IMR-90 (cell line): ENCODE measurements around the gene SLC9A2. TPM values are rescaled to one million over a fixed set of nuclear protein-coding genes. Genes with fewer than 3 reads are reported as not detected.

Experiments used
- ATAC-seq: fragments of 200-7000 bp; cut with Tn5 transposase; 2 replicates; pipeline ENCODE4 v1.9.1; 2020; ENCODE audit warnings: low read depth, mild to moderate bottlenecking, moderate library complexity
- BruUV-seq: library from RNA; stranded (reverse); fragments of 400-500 nt; replicated peaks from 2 replicates; lab custom pipeline; 2021; lab: Mats Ljungman, UMichigan
- CTCF ChIA-PET: fragments of 300-600 bp; formaldehyde crosslinking; extraction: SDS; loops from one replicate; lab custom pipeline; 2021; ENCODE audit warnings: antibody characterized with exemption; lab: Yijun Ruan, JAX
- POLR2A ChIA-PET: fragments of 300-600 bp; sonication (Branson Sonifier 250); formaldehyde crosslinking; loops from one replicate; lab custom pipeline; 2022; ENCODE audit warnings: antibody characterized with exemption; ENCODE audit not compliant: unreplicated experiment; lab: Charles Lee
- DNase-seq: peaks from one replicate; pipeline ENCODE4 v3.0.0; 2013
- H2AFZ ChIP-seq: replicated peaks from 2 replicates; pipeline ENCODE3; 2013; ENCODE audit warnings: low read length, mild to moderate bottlenecking; ENCODE audit not compliant: poor library complexity
- H2AK5ac ChIP-seq: 2 replicates; pipeline ENCODE4 v1.6.1; 2013; ENCODE audit warnings: low read depth, low read length, inconsistent platforms
- H2AK9ac ChIP-seq: replicated peaks from 2 replicates; pipeline ENCODE3; 2013; ENCODE audit warnings: mild to moderate bottlenecking, low read depth, low read length, moderate library complexity; ENCODE audit not compliant: poor library complexity
- H2BK120ac ChIP-seq: 2 replicates; pipeline ENCODE4 v1.6.1; 2013; ENCODE audit warnings: low read depth, low read length, inconsistent platforms
- H2BK15ac ChIP-seq: 3 replicates; pipeline ENCODE4 v1.6.1; 2013; ENCODE audit warnings: low read depth, low read length, inconsistent platforms
- H2BK20ac ChIP-seq: 2 replicates; pipeline ENCODE4 v1.6.1; 2013; ENCODE audit warnings: low read depth, mild to moderate bottlenecking, inconsistent platforms, low read length, moderate library complexity
- H2BK5ac ChIP-seq: 2 replicates; pipeline ENCODE4 v1.6.1; 2013; ENCODE audit warnings: mild to moderate bottlenecking, low read depth, low read length, inconsistent platforms; ENCODE audit not compliant: poor library complexity, severe bottlenecking
- H3K14ac ChIP-seq: replicated peaks from 2 replicates; pipeline ENCODE4 v1.6.1; 2013; ENCODE audit warnings: low read depth, low read length, inconsistent platforms
- H3K18ac ChIP-seq: 2 replicates; pipeline ENCODE4 v1.6.1; 2013; ENCODE audit warnings: low read depth, low read length, control low read depth
- H3K23ac ChIP-seq: 2 replicates; pipeline ENCODE4 v1.6.1; 2013; ENCODE audit warnings: low read depth, low read length, inconsistent platforms
- H3K27ac ChIP-seq: 2 replicates; pipeline ENCODE4 v1.5.1; 2013; ENCODE audit warnings: mild to moderate bottlenecking, control low read depth, low read length; ENCODE audit not compliant: insufficient read depth
- H3K27me3 ChIP-seq: 2 replicates; pipeline ENCODE4 v1.6.1; 2013; ENCODE audit warnings: low read length; ENCODE audit not compliant: control insufficient read depth, insufficient read depth
- H3K36me3 ChIP-seq: 2 replicates; pipeline ENCODE4 v1.6.1; 2013; ENCODE audit warnings: low read length, mixed read lengths; ENCODE audit not compliant: control insufficient read depth, insufficient read depth
- H3K4ac ChIP-seq: 2 replicates; pipeline ENCODE4 v1.6.1; 2013; ENCODE audit warnings: low read depth, low read length, inconsistent platforms
- H3K4me1 ChIP-seq: 2 replicates; pipeline ENCODE4 v1.6.1; 2013; ENCODE audit warnings: low read length, mixed read lengths; ENCODE audit not compliant: control insufficient read depth, insufficient read depth
- H3K4me2 ChIP-seq: 2 replicates; pipeline ENCODE4 v1.6.1; 2013; ENCODE audit warnings: low read depth, mild to moderate bottlenecking, control low read depth, low read length, moderate library complexity
- H3K4me3 ChIP-seq: 2 replicates; pipeline ENCODE4 v1.5.1; 2013; ENCODE audit warnings: low read depth, mild to moderate bottlenecking, control low read depth, low read length, moderate library complexity; ENCODE audit not compliant: insufficient read depth
- H3K56ac ChIP-seq: 2 replicates; pipeline ENCODE4 v1.6.1; 2013; ENCODE audit warnings: low read length, inconsistent platforms; ENCODE audit not compliant: insufficient read depth; ENCODE audit errors: extremely low read depth
- H3K79me1 ChIP-seq, 2 experiments: 2 replicates each; pipeline ENCODE4 v1.6.1; 2013; ENCODE audit warnings: low read length in 2 of 2, inconsistent platforms in 1 of 2, low read depth in 1 of 2
- H3K9ac ChIP-seq: 2 replicates; pipeline ENCODE4 v1.6.1; 2013; ENCODE audit warnings: low read depth, low read length, control low read depth
- H3K9me1 ChIP-seq: 2 replicates; pipeline ENCODE4 v1.6.1; 2013; ENCODE audit warnings: low read length, inconsistent platforms; ENCODE audit not compliant: insufficient read depth
- H3K9me3 ChIP-seq: 2 replicates; pipeline ENCODE4 v1.6.1; 2013; ENCODE audit warnings: low read length; ENCODE audit not compliant: control insufficient read depth, insufficient read depth
- H4K20me1 ChIP-seq: 2 replicates; pipeline ENCODE4 v1.6.1; 2013; ENCODE audit warnings: low read length, inconsistent platforms; ENCODE audit not compliant: insufficient read depth
- H4K5ac ChIP-seq: 2 replicates; pipeline ENCODE4 v1.6.1; 2013; ENCODE audit warnings: mild to moderate bottlenecking, low read depth, low read length, control low read depth
- H4K8ac ChIP-seq, 2 experiments: 2 replicates each; pipeline ENCODE4 v1.6.1; 2013; ENCODE audit warnings: low read depth in 2 of 2, low read length in 2 of 2, control low read depth in 1 of 2, inconsistent platforms in 1 of 2
- H4K91ac ChIP-seq: 2 replicates; pipeline ENCODE4 v1.6.1; 2013; ENCODE audit warnings: low read depth, low read length, inconsistent platforms; ENCODE audit not compliant: insufficient read depth
- BHLHE40 ChIP-seq: fragments of 150-350 bp; IDR thresholded peaks from 2 replicates; pipeline ENCODE4 v1.6.1; 2016; ENCODE audit warnings: mild to moderate bottlenecking, low read depth, low read length
- CEBPB ChIP-seq: IDR thresholded peaks from 2 replicates; pipeline ENCODE4 v1.6.1; 2012; ENCODE audit warnings: low read depth, low read length, improper control_type of control experiment
- CHD1 ChIP-seq: IDR thresholded peaks from 2 replicates; pipeline ENCODE4 v1.6.1; 2012; ENCODE audit warnings: low read depth, low read length, improper control_type of control experiment
- CTCF ChIP-seq: conservative IDR thresholded peaks from 2 replicates; pipeline ENCODE4 v1.5.1; 2012; ENCODE audit warnings: mild to moderate bottlenecking, low read depth, low read length, improper control_type of control experiment
- ELK1 ChIP-seq: fragments of 150-350 bp; IDR thresholded peaks from 2 replicates; pipeline ENCODE4 v1.6.1; 2016; ENCODE audit warnings: low read depth, mild to moderate bottlenecking, low read length, moderate library complexity, borderline replicate concordance
- FOS ChIP-seq: fragments of 150-350 bp; IDR thresholded peaks from 2 replicates; pipeline ENCODE4 v1.6.1; 2016; ENCODE audit warnings: low read depth, low read length
- MAFK ChIP-seq: IDR thresholded peaks from 2 replicates; pipeline ENCODE4 v1.6.1; 2012; ENCODE audit warnings: low read depth, low read length, improper control_type of control experiment
- MAZ ChIP-seq: IDR thresholded peaks from 2 replicates; pipeline ENCODE4 v1.6.1; 2012; ENCODE audit warnings: low read depth, mild to moderate bottlenecking, low read length, improper control_type of control experiment, moderate library complexity, borderline replicate concordance
- MXI1 ChIP-seq: IDR thresholded peaks from 2 replicates; pipeline ENCODE4 v1.6.1; 2012; ENCODE audit warnings: low read depth, mild to moderate bottlenecking, low read length, moderate library complexity, borderline replicate concordance
- NFE2L2 ChIP-seq: fragments of 150-350 bp; IDR thresholded peaks from 2 replicates; pipeline ENCODE4 v1.6.1; 2016; ENCODE audit warnings: low read depth, mild to moderate bottlenecking, low read length
- POLR2A ChIP-seq: IDR thresholded peaks from 2 replicates; pipeline ENCODE4 v1.6.1; 2012; ENCODE audit warnings: mild to moderate bottlenecking, low read depth, low read length
- RAD21 ChIP-seq: IDR thresholded peaks from 2 replicates; pipeline ENCODE4 v1.6.1; 2012; ENCODE audit warnings: low read length, improper control_type of control experiment
- RCOR1 ChIP-seq: IDR thresholded peaks from 2 replicates; pipeline ENCODE4 v1.6.1; 2012; ENCODE audit warnings: mild to moderate bottlenecking, low read length, improper control_type of control experiment; ENCODE audit not compliant: insufficient replicate concordance
- RFX5 ChIP-seq: IDR thresholded peaks from 2 replicates; pipeline ENCODE4 v1.8.0; 2012; ENCODE audit warnings: low read depth, mild to moderate bottlenecking, low read length, moderate library complexity
- SMC3 ChIP-seq: fragments of 150-350 bp; IDR thresholded peaks from 2 replicates; pipeline ENCODE4 v1.6.1; 2016; ENCODE audit warnings: low read depth, mild to moderate bottlenecking, antibody characterized with exemption, low read length, moderate library complexity
- WGBS, 2 experiments: methylation state at CpG; one replicate each; pipeline versions ENCODE4 v1.1.5 to v1.1.7; 2013; ENCODE audit warnings: missing lambda C conversion rate in 2 of 2; ENCODE audit not compliant: insufficient read length in 1 of 2; ENCODE audit errors: extremely low coverage in 2 of 2; 5-methylcytosine and 5-hydroxymethylcytosine counted together
- dilution Hi-C: fragments of 300-500 bp; cut with HindIII; formaldehyde crosslinking; loops from one replicate; pipeline ENCODE4 v1.14.3; 2018; ENCODE audit warnings: low sequenced_read_pairs; ENCODE audit not compliant: unreplicated experiment
- in situ Hi-C: fragments of 300-500 bp; cut with MboI; formaldehyde crosslinking; loops from 3 replicates; pipeline ENCODE4 v1.14.3; 2019; ENCODE audit warnings: low sequenced_read_pairs, inconsistent platforms, mixed read lengths
- intact Hi-C: fragments of 100-400 bp; cut with micrococcal nuclease; formaldehyde crosslinking; loops from 2 replicates; pipeline ENCODE4 v1.10.0; 2022
- polyA plus RNA-seq, 3 experiments: library from polyadenylated mRNA; depleted of rRNA; stranded (reverse); fragments of >200 nt; gene quantifications; 2 replicates each; pipeline ENCODE4 v1.2.3, GENCODE V29; 2012; ENCODE audit warnings: low replicate concordance in 1 of 3
- total RNA-seq: library from RNA; depleted of rRNA; stranded (reverse); fragments of >200 nt; gene quantifications from 2 replicates; pipeline ENCODE4 v1.2.3, GENCODE V29; 2012
- TF ChIP-seq, protein P1 (sequence below): fragments of 150-350 bp; IDR thresholded peaks from 2 replicates; pipeline ENCODE4 v1.6.1; 2017; ENCODE audit warnings: mild to moderate bottlenecking, antibody characterized with exemption, low read length, low read depth

Gene SLC9A2
- total and polyA plus RNA-seq, 2 of the 4 experiments (the other 2 are of a cell fraction): not detected

GRCh38 chr2:102578376-102578775 is 41.0 kb upstream of the SLC9A2 start:
- no peak overlapping the region for H3K14ac ChIP-seq
- no peaks in the 10 kb centered on the region for H3K4me1 ChIP-seq
- no peak overlapping the region for H3K18ac ChIP-seq
- no peaks in the 10 kb centered on the region for H4K20me1 ChIP-seq
- H3K4me3 ChIP-seq: no peak overlapping the region
- H3K36me3 ChIP-seq: no peaks in the 10 kb centered on the region
- H2BK15ac ChIP-seq: no peak overlapping the region
- H2BK20ac ChIP-seq: no peak overlapping the region
- H3K9me3 ChIP-seq: no peaks in the 10 kb centered on the region
- H3K27me3 ChIP-seq: no peaks in the 10 kb centered on the region
- H3K23ac ChIP-seq: no peak overlapping the region
- H2AK5ac ChIP-seq: no peak overlapping the region
- ChIA-PET POLR2A (no interaction called here), CTCF (interaction anchor here (0.6 to 0.7 kb wide), 2 partner anchors 8 to 339 kb away, joined by 3 read pairs; no protein-coding TSS in a partner anchor)
- no peak overlapping the region for H3K56ac ChIP-seq
- H3K27ac ChIP-seq: no peak overlapping the region
- H3K4me2 ChIP-seq: no peak overlapping the region
- H3K9me1 ChIP-seq: no peaks in the 10 kb centered on the region
- DNase-seq (no peak), ATAC-seq (no peak)
- no CpG with 5 or more reads among the region's 2 CpGs for WGBS, 2 experiments
- no peak overlapping the region for H2AK9ac ChIP-seq
- H2AFZ ChIP-seq: no peak overlapping the region
- no peak overlapping the region for H4K8ac ChIP-seq
- intact Hi-C loops: no loop called here
- H2BK5ac ChIP-seq: no peak overlapping the region
- no peak overlapping the region for H3K9ac ChIP-seq
- H3K79me1 ChIP-seq: no peaks in the 10 kb centered on the region
- TF ChIP-seq FOS: no peak
- no peak for TF ChIP-seq MAZ
- TF ChIP-seq CHD1: no peak
- no peak for TF ChIP-seq MAFK
- TF ChIP-seq ELK1: no peak
- TF ChIP-seq SMC3: no peak
- TF ChIP-seq, protein P1, sequence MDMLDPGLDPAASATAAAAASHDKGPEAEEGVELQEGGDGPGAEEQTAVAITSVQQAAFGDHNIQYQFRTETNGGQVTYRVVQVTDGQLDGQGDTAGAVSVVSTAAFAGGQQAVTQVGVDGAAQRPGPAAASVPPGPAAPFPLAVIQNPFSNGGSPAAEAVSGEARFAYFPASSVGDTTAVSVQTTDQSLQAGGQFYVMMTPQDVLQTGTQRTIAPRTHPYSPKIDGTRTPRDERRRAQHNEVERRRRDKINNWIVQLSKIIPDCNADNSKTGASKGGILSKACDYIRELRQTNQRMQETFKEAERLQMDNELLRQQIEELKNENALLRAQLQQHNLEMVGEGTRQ: no peak
- no peak for TF ChIP-seq MXI1
- TF ChIP-seq POLR2A: no peak
- TF ChIP-seq RAD21: no peak
- no peak for TF ChIP-seq CEBPB
- no peak for TF ChIP-seq BHLHE40
- no peak for TF ChIP-seq RCOR1
- no peak for TF ChIP-seq NFE2L2
- TF ChIP-seq RFX5: no peak
- no peak for TF ChIP-seq CTCF
- dilution Hi-C loops: no loop called here
- H4K91ac ChIP-seq: no peak overlapping the region
- in situ Hi-C loops: no loop called here
- H2BK120ac ChIP-seq: no peak overlapping the region
- no peak overlapping the region for H4K5ac ChIP-seq
- no peak overlapping the region for H3K4ac ChIP-seq
- BruUV-seq: no TSS peak
